GM19372 (cell line): ENCODE measurements around the gene MAP10.
A peak's percentile ranks its signal among the peaks of the same experiment; 100 is the strongest.
"Not testable (repeated sequence)": the region's sequence is repeated elsewhere in the genome, so short reads cannot be mapped to it uniquely, and the experiment has no call there.

Experiments
- ATAC-seq: cut with Tn5 transposase; IDR thresholded peaks from one replicate; pipeline ENCODE4 v1.9.1; 2021; ENCODE audit warnings: mild to moderate bottlenecking, low read depth, moderate library complexity; ENCODE audit not compliant: unreplicated experiment

Gene MAP10

DNA sequence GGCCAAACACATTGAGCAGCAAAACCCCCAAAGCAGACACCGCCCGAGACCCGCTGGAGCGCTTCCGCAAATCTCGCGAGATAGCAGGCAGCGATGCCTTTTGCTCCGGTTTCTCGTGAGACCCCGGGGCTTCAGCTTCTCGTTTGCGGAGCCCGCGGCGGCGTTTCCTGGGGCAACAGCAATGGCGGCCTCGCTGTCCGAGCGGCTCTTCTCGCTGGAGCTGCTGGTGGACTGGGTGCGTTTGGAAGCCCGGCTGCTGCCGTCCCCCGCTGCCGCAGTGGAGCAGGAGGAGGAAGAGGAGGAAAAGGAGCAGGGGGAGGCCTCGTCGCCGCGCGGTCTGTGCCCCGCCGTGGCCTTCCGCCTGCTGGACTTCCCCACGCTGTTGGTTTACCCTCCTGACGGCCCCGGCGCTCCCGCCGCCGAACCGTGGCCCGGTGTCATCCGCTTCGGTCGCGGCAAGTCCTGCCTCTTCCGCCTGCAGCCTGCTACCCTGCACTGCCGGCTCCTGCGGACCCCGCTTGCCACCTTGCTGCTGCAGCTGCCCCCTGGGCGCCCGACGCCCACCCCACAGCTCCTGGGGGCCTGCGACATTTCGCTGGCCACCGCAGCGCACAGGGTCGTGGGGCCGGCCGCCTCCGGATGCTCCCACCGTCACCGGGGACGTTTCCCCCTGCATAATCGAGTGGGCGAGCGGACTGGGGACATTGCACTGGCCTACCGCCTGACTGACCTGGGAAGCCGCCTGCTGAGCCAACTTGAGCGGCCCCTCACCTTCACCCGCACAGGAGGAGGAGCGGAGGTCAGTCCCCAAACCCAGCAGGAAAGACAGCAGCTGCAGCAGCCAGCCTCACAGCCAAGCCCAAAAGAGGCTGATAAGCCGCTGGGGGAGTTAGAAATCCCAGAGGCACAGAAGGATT is at the start of gene MAP10:
MAP10 (plus strand) TSS at position 148 of the 917 bp plus-strand sequence; CDS start at position 182, 34 bp downstream.
- peak; percentile 82 for ATAC-seq

DNA sequence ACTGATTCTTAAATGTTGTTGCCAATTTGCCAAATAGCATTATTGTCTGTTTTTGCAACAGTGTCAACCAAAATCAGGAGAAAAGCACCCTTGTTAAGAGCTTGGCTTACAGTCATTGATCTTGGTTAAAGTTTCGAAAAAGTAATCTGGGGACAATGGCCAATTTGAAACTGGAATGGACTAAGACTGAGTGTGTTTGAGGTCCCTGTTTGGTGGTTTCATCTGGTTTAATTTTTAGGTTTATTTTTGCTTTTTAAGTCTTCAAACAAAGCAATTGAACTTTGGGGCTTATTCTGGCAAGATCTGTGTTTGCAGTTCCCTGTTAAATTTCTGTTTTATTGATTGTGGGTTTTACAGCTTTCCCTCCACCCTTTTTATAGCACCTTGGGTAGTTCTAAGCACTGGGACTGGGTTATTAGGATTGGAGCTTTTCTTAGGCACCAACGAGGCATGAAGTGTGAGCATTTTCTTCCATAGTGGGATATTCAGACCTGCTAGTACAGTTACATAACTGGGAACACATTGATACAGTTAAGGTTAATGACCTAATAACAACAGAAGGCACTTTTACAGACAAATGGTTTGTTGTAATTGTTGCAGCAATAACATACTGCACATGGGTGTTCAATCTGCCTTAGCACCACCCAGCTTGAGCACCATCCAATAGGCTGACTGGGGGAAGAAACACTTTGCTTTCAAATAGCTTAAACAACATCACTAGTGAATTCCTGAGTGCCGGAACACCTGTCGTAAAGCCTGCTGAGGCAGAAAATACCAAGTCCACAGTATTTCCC is 40.6 kb upstream of the MAP10 start:
- no peak for ATAC-seq

DNA sequence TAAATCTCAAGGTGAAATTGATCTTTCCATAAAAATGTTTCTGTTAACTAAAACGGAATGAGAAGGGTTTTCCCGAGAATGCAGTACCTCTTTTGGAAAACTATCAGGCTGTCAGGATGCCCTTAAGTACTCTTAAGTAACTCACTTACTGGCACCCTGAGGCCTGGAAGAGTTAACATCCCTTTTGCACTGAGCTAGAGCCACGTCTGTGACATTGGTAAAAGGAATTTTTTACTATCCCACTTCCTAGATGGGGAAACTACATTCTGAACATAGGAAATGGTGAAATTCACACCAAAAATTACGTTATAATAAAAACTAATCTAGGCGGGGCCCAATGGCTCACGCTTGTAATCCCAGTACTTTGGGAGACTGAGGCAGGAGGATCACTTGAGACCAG is 39.7 kb upstream of the MAP10 start:
- no peak for ATAC-seq

- ATAC-seq: no peak
Observed at GRCh38 chr1:232766241-232766890, 38.9 kb upstream of the MAP10 start.

DNA sequence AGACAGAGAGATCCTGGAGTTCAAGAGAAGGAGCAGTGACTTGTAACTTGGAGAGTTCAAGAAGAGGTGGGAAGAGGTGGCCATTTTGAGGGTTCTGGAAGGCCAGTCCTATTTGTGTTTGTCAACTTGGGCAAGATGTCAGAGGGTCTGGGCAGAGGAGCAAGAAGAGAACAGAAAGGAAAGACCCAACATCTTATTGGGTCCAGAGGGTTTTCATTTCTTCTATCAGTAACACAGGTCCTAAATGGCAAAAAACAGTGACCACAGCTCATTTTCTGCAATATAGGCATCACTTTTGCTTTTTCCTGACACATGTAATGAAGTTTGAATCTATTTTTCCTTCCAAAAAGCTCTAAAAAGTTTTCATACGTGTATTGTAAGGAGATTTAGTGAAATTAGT is 38.3 kb upstream of the MAP10 start:
- ATAC-seq: no peak

DNA sequence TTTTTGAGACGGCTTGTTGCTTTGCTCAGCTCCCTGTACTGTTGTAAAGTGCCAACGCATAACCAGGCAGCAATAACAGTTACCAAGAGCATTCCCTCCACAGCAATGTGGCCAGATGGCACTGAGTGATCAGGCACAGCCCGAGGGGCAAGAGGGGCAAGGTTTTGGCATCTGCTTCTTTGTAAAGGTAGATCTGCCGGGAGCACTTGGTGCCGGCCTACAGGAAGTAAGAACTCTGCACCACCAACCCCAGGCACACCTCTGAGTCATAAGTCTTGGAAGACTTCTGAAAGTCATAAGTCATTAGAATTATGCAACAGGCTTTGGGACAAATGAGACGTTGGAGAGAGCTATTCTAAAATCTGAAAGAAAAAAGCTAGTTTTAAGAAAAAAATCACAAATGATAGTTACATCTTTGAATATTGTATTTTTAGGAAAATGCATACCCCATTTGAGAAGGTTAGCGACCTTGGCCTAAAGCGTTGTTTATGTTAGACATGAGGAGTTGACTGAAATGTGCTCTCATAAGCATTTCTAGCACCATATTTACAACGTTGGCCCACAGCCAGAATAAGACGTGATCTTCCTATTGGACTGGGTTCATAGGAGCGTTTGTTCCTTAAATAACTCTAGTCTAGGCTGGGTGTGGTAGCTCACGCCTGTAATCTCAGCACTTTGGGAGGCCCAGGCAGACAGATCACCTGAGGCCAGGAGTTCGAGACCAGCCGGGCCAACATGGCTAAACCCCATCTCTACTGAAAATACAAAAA is 37.7 kb upstream of the MAP10 start:
- no peak for ATAC-seq

- ATAC-seq: no peak
Observed at GRCh38 chr1:232768793-232769192, 36.4 kb upstream of the MAP10 start.

DNA sequence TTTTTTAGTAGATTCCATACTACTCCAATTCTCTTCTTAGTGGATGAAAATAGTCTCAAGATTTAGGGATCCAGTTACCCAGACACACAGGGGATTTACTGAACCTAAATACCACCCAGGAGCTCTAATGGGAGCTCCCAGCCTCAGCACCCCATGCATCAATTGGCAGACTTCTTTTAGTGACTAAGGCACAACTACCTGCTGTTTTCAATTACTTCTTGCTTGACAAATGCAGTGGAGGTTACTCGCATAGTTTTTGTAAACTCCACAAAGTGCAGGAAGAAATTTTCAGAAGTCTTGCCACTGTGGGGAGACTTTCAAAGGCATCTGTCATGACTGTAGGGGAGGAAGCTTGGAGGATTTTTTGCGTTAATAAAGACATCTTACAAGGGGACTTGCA is 35.5 kb upstream of the MAP10 start:
- ATAC-seq: no peak

DNA sequence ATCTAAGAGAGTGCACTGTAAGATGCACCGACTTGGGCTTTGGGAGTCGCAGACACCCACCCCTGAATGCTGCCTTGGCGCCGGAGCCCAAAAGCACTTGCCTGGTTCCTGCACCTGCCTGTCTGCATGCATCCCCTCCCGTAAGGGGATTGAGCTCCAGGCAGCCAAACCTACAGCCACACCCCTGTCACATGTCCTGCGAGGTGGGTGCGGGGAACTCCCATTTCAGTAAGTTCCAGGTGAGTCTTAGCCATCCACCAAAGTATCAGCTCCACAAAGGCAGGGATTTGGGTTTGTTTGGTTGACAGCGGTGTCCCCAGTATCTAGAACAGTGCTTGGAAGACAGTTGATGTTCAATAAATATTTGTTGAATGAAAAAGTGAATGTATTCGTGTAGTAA is 31.5 kb upstream of the MAP10 start:
- ATAC-seq: no peak

GRCh38 chr1:232776526-232777106 is 28.6 kb upstream of the MAP10 start:
- ATAC-seq: no peak

DNA sequence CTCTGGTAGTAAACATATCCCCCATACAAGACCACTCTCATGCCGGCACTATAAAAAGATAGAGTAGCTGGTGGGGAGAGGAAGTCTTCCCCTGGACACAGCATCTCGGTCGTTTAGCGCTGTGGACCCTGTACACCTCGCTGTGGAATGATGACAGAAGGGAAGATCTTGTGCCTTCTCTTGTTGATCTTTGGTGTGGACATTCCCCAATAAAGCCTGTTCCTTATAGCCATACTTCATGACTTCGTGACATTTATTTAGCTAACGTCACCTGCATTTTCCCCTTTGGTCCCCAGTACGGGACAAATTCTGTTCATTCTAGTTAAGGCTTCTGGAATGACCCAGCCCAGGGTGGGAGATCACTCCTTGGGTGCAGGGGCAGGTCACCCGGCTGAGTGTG is 24.9 kb upstream of the MAP10 start:
- no peak for ATAC-seq

GRCh38 chr1:232784794-232785193 is 20.4 kb upstream of the MAP10 start:
- ATAC-seq: no peak

DNA sequence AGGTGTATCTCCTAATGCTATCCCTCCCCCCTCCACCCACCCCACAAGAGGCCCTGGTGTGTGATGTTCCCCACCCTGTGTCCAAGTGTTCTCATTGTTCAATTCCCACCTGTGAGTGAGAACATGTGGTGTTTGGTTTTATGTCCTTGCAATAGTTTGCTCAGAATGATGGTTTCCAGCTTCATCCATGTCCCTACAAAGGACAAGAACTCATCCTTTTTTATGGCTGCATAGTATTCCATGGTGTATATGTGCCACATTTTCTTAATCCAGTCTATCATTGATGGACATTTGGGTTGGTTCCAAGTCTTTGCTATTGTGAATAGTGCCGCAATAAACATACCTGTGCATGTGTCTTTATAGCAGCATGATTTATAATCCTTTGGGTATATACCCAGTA is 19.6 kb upstream of the MAP10 start:
- ATAC-seq: not testable (repeated sequence)

DNA sequence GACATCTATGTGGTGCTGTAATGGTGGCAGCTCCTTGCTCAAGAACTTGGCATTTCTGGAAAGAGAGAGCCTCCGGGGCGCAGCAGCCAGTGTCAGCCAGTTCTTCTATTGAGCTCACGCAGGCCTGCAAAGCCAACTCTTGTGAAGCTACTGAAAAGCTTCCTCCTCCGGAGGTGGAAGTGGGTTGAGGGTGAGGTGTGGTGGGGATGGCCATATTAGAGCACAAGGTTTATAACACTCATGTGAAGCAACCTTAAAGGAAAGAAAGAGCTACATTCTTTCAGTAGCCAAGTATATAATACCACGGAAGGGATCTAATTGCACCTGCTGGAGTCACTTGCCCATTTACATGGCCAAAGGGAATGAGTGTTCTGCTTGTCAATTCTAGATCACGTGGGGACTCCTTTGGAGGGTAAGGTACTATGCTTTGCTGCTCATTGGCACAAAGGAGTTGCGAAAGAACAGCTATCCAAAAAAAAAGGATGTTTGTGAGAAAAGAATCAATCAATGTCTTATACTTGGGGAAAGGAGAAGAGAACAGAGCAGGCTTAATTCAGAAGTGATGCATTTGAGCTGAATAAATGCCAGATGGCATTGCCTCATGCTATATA is 18.3 kb upstream of the MAP10 start:
- no peak for ATAC-seq

GRCh38 chr1:232788235-232788872 is 16.9 kb upstream of the MAP10 start:
- no peak for ATAC-seq

DNA sequence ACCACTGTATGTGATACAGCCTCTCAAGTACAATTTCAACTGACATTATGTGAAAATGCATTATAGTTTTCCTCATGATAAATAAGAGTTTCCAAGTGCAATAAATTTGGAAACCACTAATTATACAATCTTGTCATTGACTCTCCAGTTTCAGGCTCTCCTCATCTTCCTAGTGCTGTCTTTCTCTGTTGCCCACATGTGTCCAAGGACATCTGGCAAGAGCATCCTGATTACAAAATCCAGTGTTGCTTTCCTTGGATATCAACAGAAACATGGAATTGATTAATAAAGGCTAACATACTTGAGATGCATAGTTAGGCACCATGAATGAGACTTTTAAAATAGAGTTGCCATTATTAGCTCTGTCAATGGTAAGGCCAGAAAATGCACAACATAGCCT is 15.6 kb upstream of the MAP10 start:
- ATAC-seq: no peak

DNA sequence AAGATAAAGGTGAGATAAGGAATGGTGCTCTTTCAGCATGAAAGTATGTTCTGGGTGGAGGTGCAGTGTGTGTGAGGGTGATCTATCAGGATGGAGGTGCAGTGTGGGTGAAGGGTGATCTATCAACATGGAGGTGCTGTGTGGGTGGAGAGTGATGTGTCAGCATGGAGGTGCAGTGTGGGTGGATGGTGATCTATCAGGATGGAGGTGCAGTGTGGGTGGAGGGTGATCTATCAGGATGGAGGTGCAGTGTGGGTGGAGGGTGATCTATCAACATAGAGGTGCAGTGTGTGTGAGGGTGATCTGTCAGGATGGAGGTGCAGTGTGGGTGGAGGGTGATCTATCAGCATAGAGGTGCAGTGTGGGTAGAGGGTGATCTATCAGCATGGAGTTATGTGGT is 12.3 kb upstream of the MAP10 start:
- ATAC-seq: no peak

DNA sequence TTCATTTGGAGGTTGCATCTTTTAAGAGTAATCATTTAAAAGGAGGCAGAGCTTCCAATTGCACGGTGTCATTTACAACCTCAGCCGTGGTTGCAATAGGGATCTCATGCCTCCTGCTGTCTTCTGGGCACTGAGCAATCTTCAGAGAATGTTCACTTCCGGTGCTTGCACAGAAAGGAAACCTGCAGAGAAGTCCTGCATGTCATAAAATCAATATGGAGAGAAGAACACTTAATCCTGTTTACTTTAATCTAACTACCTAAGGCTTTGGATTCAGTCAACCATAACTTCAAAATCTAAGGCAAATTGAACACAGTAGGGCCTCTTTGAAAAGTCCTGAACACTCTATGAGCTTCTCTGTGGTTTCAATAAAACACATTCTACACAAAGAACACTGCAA is 11.3 kb upstream of the MAP10 start:
- peak; percentile 79 for ATAC-seq

DNA sequence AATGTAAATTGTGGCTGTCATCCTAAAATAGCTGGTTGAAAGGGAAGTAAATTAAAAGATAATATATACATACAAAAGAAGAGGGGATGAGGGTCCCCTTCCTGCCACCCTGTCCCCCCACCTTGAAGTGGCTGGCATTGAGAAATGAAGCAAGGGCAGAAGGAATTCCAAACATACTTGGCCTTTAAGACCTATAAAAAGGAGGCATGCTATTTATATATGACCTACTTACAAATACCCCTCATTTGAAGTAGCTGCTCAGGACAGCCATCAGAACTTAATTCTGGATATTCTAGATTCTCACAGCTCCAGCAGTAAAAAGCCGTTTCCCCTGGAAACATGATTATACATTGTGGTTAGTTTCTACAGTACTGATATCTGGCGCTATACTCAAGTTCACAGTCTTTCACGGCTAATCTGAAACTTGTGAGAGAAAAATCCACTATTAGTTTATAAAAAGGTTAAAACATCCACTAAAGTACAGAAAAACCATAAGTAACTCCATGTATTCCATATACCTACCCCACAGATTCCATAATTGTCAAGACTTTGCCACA is 9.6 kb upstream of the MAP10 start:
- ATAC-seq: no peak
